ENCODE data around the gene PLP1. TPM values are rescaled to one million over a fixed set of nuclear protein-coding genes. Genes with fewer than 3 reads are reported as not detected.

Gene PLP1
- total and polyA plus RNA-seq, 2 experiments from 2014 or later = 36.9 to 66.9 TPM

GRCh38 chrX:103783971-103784370, 7.3 kb downstream of the PLP1 start:
- Histone ChIP-seq H3K4me1 (ENCODE audit: insufficient read depth) (no peaks in the 10 kb centered on the region), H3K9me2 (ENCODE audit: insufficient read depth) (no peaks in the 10 kb centered on the region), H3K4me2 (no peak overlapping the region), H3K27me3 (ENCODE audit: insufficient read depth) (no peaks in the 10 kb centered on the region), H3K4me3 (no peak overlapping the region), H3K79me2 (replicated peaks; ENCODE audit: insufficient read depth) (no peaks in the 10 kb centered on the region), H2AFZ (no peak overlapping the region), H3K36me3 (ENCODE audit: insufficient read depth) (peaks cover 4% of the 10 kb centered on the region), H3K27ac (ENCODE audit: low read depth) (no peak overlapping the region), H4K20me1 (replicated peaks; ENCODE audit: insufficient read depth) (no peaks in the 10 kb centered on the region), H3F3A (replicated peaks; ENCODE audit: low read depth) (no peaks in the 10 kb centered on the region)
- H3K27me3 Mint-ChIP-seq (ENCODE audit: insufficient read depth, low read depth, poor library complexity) = no peaks in the 10 kb centered on the region
- no peak overlapping the region for H3K4me3 Mint-ChIP-seq
- H3K4me1 Mint-ChIP-seq = no peaks in the 10 kb centered on the region
- ATAC-seq = no peak
- H3K36me3 Mint-ChIP-seq (ENCODE audit: low read depth) = peaks cover 40% of the 10 kb centered on the region
- no peaks in the 10 kb centered on the region for H3K9me3 Mint-ChIP-seq
- no peak overlapping the region for H3K27ac Mint-ChIP-seq
- DNase-seq (ENCODE audit: low spot score) = no peak
- no peak for TF ChIP-seq JUNB (IDR thresholded peaks at IDR 0.05; ENCODE audit: unreplicated experiment)
- TF ChIP-seq ZNF462 (CRISPR knock-in tag; IDR thresholded peaks at IDR 0.05) = no peak
- TF ChIP-seq EZH2phosphoT487 (IDR thresholded peaks at IDR 0.05; ENCODE audit: unreplicated experiment) = no peak
- TF ChIP-seq ZNF114 (CRISPR knock-in tag; IDR thresholded peaks at IDR 0.05) = no peak
- TF ChIP-seq STAT1 (IDR thresholded peaks at IDR 0.05; ENCODE audit: unreplicated experiment) = no peak
- no peak for TF ChIP-seq ZNF331 (CRISPR knock-in tag; IDR thresholded peaks at IDR 0.05; ENCODE audit: low read depth)
- no peak for TF ChIP-seq CTCF (conservative IDR thresholded peaks at IDR 0.05; ENCODE audit: low read depth in 2 of 2)
- TF ChIP-seq EZH2 (IDR thresholded peaks at IDR 0.05; ENCODE audit: low read depth, unreplicated experiment) = no peak
- no peak for TF ChIP-seq REST (IDR thresholded peaks at IDR 0.05; ENCODE audit: unreplicated experiment)
- TF ChIP-seq NANOG (IDR thresholded peaks at IDR 0.05; ENCODE audit: borderline replicate concordance) = no peak
- no peak for TF ChIP-seq CREB1 (CRISPR knock-in tag; IDR thresholded peaks at IDR 0.05; ENCODE audit: low read depth)
- no peak for TF ChIP-seq ETS1 (IDR thresholded peaks at IDR 0.05)
- TF ChIP-seq POLR2AphosphoS5 (IDR thresholded peaks at IDR 0.05; ENCODE audit: low read depth) = no peak
